ENCODE measurements around the gene LCN15.

The LCN15 gene

GRCh38 chr9:136720251-136720897 is 43.9 kb downstream of the LCN15 start:
- Histone ChIP-seq H3K27ac (no peak overlapping the region), H3K4me2 (no peak overlapping the region), H2AFZ (ENCODE audit: low read depth) (no peak overlapping the region), H3K36me3 (ENCODE audit: insufficient read depth) (no peaks in the 10 kb centered on the region; the same call in 1 of the 2 replicates), H3K4me3 (IDR thresholded peaks at IDR 0.05; ENCODE audit: insufficient read depth, low read depth, low read length) (no peak overlapping the region), H3K9ac (no peak overlapping the region), H3K27me3 (ENCODE audit: insufficient read depth, low read depth) (no peaks in the 10 kb centered on the region), H3K79me2 (ENCODE audit: insufficient read depth, low read depth) (peaks cover 2% of the 10 kb centered on the region; the same call in 1 of the 2 replicates), H4K20me1 (ENCODE audit: insufficient read depth) (peaks cover 16% of the 10 kb centered on the region), H3K4me1 (ENCODE audit: low read depth, poor library complexity, severe bottlenecking) (peaks cover 2% of the 10 kb centered on the region)
- no peak for TF ChIP-seq CTCF (conservative IDR thresholded peaks at IDR 0.05; ENCODE audit: low read depth, low read length)

GRCh38 chr9:136719195-136719880 is 45.0 kb downstream of the LCN15 start:
- H3K4me1 ChIP-seq (ENCODE audit: low read depth, poor library complexity, severe bottlenecking): peaks cover 6% of the 10 kb centered on the region
- H3K36me3 ChIP-seq (ENCODE audit: insufficient read depth): no peaks in the 10 kb centered on the region
- no peaks in the 10 kb centered on the region for H3K27me3 ChIP-seq (ENCODE audit: insufficient read depth, low read depth)
- no peak for TF ChIP-seq CTCF (conservative IDR thresholded peaks at IDR 0.05; ENCODE audit: low read depth, low read length)
- H3K79me2 ChIP-seq (ENCODE audit: insufficient read depth, low read depth): no peaks in the 10 kb centered on the region
- H3K27ac ChIP-seq: no peak overlapping the region
- peaks cover 6% of the 10 kb centered on the region for H4K20me1 ChIP-seq (ENCODE audit: insufficient read depth)
- no peak overlapping the region for H3K4me3 ChIP-seq (IDR thresholded peaks at IDR 0.05; ENCODE audit: insufficient read depth, low read depth, low read length)
- H3K9ac ChIP-seq: no peak overlapping the region
- no peak overlapping the region for H3K4me2 ChIP-seq
- H2AFZ ChIP-seq (ENCODE audit: low read depth): no peak overlapping the region

GRCh38 chr9:136718345-136719194 is 45.7 kb downstream of the LCN15 start:
- TF ChIP-seq CTCF (conservative IDR thresholded peaks at IDR 0.05; ENCODE audit: low read depth, low read length): no peak
- H3K36me3 ChIP-seq (ENCODE audit: insufficient read depth): no peaks in the 10 kb centered on the region
- H4K20me1 ChIP-seq (ENCODE audit: insufficient read depth): 0 out of 2 replicates have a peak, but pooled peaks cover under 1% of the 10 kb centered on the region
- H3K4me1 ChIP-seq (ENCODE audit: low read depth, poor library complexity, severe bottlenecking): peaks cover 12% of the 10 kb centered on the region
- no peaks in the 10 kb centered on the region for H3K79me2 ChIP-seq (ENCODE audit: insufficient read depth, low read depth)
- H3K4me3 ChIP-seq (IDR thresholded peaks at IDR 0.05; ENCODE audit: insufficient read depth, low read depth, low read length): no peak overlapping the region
- no peak overlapping the region for H3K4me2 ChIP-seq
- no peaks in the 10 kb centered on the region for H3K27me3 ChIP-seq (ENCODE audit: insufficient read depth, low read depth)
- no peak overlapping the region for H2AFZ ChIP-seq (ENCODE audit: low read depth)
- no peak overlapping the region for H3K9ac ChIP-seq
- H3K27ac ChIP-seq: no peak overlapping the region

GRCh38 chr9:136717399-136717798 is 46.9 kb downstream of the LCN15 start:
- Histone ChIP-seq H3K36me3 (ENCODE audit: insufficient read depth) (no peaks in the 10 kb centered on the region), H3K79me2 (ENCODE audit: insufficient read depth, low read depth) (no peaks in the 10 kb centered on the region), H3K27ac (no peak overlapping the region), H2AFZ (ENCODE audit: low read depth) (no peak overlapping the region), H3K4me2 (no peak overlapping the region), H3K4me3 (IDR thresholded peaks at IDR 0.05; ENCODE audit: insufficient read depth, low read depth, low read length) (no peak overlapping the region), H3K27me3 (ENCODE audit: insufficient read depth, low read depth) (no peaks in the 10 kb centered on the region), H3K9ac (no peak overlapping the region), H3K4me1 (ENCODE audit: low read depth, poor library complexity, severe bottlenecking) (peaks cover 12% of the 10 kb centered on the region), H4K20me1 (ENCODE audit: insufficient read depth) (no peaks in the 10 kb centered on the region)
- no peak for TF ChIP-seq CTCF (conservative IDR thresholded peaks at IDR 0.05; ENCODE audit: low read depth, low read length)

Measured in KMS-11 (cell line).